Measurements from ENCODE around the gene JMY.
A peak's percentile ranks its signal among the peaks of the same experiment; 100 is the strongest.

Gene JMY, protein sequence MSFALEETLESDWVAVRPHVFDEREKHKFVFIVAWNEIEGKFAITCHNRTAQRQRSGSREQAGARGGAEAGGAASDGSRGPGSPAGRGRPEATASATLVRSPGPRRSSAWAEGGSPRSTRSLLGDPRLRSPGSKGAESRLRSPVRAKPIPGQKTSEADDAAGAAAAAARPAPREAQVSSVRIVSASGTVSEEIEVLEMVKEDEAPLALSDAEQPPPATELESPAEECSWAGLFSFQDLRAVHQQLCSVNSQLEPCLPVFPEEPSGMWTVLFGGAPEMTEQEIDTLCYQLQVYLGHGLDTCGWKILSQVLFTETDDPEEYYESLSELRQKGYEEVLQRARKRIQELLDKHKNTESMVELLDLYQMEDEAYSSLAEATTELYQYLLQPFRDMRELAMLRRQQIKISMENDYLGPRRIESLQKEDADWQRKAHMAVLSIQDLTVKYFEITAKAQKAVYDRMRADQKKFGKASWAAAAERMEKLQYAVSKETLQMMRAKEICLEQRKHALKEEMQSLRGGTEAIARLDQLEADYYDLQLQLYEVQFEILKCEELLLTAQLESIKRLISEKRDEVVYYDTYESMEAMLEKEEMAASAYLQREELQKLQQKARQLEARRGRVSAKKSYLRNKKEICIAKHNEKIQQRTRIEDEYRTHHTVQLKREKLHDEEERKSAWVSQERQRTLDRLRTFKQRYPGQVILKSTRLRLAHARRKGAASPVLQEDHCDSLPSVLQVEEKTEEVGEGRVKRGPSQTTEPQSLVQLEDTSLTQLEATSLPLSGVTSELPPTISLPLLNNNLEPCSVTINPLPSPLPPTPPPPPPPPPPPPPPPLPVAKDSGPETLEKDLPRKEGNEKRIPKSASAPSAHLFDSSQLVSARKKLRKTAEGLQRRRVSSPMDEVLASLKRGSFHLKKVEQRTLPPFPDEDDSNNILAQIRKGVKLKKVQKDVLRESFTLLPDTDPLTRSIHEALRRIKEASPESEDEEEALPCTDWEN

DNA sequence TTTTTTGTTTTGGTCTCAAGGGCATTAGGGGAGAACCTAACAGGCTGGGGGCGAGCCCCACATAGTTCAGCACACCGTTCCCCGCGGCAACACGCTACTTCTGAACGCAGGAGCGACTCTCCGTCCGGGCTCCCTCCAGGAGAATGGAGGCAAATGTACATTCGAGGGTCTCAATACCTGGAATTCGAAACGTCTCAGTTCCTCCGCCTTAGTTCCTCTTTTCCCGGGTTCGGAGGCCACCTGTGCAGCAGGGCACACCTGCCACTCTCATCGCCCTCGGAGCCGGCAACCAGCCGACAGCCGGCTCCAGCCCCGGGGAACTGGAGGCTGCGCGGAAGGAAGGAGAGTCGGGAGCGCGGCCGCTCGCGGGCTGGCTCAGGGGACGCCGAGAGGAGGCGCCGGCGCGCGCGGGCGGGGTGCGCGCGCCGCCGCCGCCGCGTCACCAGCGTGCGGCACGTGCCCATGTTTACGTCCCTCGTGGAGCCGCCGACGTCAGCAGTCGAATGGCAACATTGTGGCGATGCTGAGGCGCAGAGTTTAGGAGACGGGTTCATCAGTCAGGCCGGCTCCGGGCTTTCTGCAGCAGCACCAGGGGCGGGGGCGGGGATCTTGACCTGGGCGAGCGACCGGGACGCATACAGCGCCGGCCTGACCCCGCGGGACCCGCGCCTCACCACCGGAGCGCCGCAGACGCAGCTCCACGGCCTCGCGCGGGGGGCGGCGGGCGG lies at the start of gene JMY:
Gene JMY (plus strand): TSS at position 498 of the 728 bp plus-strand sequence. CDS start 520 bp downstream, outside the sequence.
- DNase-seq: peak; percentile 91

DNA sequence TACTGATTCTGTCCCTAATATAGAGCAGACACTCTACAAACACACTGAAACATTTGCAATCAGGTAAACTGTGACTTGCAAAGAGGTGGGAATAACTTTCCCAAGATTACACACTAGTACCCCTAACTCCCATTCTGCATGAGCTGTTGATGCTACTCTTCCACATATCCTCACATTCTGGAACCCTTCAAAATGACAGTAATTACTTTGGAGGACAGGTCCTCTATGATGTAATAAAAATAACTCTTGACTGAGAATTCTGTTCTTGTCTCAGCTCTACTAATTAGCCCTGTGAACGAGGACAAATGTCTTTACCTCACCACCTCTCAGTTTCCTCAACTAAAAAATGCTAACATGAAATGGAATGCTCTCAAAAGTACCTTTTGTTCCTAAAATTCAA lies 49.5 kb upstream of the JMY start:
- no peak for DNase-seq

DNA sequence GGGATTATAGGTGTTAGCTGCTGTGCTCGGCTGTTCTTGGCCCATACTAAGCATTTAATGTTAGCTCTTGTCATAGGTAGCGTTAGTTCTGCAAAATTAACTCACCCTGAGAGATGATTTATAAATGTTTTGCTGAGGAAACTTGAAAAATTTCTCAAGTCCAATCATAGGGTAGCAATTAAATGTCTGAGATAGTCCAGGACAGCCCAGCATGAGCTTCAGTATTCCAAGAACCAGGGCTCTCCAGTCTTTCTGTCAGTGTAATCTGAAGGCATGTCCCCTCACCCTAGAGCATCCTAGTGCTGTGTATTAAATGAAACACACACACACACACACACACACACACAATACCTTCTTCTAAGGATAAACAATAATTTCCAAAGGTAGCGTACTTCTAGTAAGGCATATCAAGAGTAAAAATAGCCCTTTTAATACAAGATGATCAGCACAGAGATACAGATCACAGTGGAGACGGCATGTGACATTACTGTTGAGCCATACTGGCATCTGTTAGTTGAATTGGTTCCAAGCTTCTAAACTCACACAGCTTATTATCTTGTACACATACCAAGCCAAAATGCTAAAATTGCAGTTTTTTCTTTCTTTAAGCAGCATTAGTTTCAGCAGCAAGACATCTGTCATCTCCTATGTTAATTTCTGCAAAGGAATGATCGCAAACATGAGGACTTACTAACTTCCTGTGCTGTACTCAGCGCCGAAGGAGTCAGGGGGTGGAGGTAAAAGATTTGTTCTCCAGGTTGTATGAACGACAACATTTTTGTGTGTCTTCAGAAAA lies 46.3 kb upstream of the JMY start:
- no peak for DNase-seq

DNA sequence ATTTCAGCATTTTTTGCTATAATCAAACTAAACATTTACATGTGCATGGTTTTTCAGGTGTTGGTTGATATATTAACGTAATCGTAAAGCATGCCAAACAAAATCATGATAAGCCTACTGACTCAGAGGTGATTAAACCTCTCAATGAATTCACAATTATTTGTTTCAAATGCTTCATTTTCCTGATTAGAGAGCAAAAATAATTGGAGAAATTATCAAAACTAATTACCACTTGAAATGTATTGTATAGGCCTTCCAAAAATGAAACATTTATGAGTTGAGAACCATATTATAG lies 45.7 kb upstream of the JMY start:
- DNase-seq: no peak

DNA sequence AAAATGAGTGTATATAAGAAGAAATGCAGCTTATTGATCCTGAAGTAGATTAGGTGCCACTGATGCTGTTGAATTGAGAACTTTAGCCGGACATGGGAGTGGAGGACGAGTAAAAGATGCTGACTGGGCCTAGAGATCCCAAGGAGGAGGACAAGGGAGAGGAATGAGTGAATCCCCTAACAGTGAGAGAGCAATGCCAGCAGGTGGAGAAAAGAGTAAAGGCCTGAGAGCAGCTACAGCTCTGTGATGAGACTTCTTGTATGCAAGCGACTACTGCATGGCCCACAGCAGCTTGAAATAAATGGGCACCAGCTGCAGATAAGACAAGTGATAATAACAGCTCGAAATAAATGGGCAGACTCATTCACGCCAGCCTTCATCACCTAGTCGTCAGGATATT lies 44.5 kb upstream of the JMY start:
- no peak for DNase-seq

DNA sequence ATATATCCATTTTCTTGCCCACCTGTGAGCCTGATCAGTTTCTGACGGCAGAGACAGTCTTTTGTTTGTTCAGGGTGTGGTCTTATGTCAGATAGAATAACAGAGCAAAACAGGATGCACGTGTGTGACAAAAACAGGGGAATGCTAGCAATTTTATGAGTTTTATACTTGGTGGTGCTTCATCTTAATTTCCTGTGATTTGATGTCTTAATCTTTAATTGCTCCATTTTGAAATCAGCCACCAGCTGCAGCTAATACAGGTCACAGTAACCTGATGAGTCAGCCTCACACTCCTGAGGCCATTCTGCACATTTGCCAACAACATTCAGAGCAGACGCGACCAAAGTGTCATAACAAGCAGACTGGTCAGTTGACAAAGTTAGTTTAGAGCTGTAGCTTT lies 42.3 kb upstream of the JMY start:
- DNase-seq: peak; percentile 25

DNA sequence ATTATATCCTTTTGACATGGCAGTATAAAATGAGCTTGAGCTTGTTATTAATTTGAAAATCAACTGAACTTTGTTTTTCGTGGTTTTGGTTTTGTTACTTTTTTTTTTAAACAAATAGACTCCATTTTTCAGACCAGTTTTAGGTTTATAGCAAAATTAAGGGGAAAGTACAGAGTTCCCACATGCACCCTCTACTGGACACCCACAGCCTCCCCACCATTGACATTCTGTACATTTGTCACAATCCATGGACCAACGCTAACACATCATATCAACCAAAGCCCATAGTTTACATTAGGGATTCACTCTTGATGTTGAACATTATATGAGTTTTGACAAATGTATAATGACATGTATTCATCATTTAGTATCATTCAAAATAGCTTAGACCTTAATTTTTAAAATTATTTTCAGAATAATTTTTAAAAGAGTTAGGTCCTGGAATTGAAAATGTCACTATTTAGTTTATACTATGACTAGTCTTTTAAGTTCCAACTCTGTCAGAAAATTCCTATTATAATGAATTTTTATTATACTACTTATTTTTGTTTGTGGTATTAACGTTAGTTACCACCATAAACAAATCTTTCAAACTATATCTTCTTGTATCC lies 35.3 kb upstream of the JMY start:
- DNase-seq: peak; percentile 27

DNA sequence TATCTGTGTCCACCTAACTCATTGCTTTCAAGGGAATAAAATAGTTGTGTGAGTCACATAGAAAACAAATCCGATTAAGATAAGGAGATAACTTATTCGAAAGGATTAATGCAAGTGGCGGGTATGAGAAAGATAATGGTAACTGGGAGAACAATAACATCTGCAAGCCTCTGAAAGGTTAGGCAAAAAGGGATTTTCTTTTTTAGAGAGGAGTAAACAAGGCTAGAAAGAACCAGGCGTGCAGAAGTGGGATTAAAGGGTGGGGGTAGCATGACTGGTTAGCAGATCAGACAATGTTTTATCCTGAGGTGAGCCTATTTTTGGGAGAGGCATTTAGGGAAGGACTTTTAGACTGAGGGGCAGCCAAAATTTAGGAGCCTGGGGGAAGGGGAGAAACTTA lies 34.7 kb upstream of the JMY start:
- no peak for DNase-seq

DNA sequence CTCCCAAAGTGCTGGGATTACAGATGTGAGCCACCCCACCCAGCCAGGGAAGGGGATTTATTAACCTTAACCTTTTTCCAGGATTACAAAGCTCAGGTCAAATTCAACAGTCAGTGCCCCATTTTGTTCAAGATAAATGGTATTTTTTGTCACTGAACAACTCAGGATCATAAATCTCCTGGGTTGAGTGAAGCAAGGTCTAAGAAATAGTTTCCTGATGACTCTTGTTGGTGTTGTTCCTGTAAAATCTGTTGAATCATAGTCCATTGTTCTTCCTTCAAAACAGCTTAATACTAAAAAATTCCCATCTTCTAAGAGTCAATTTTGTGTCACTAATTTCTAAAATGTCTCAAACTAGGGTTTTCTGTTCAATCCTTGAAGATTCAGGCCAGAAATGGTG lies 33.9 kb upstream of the JMY start:
- no peak for DNase-seq

DNA sequence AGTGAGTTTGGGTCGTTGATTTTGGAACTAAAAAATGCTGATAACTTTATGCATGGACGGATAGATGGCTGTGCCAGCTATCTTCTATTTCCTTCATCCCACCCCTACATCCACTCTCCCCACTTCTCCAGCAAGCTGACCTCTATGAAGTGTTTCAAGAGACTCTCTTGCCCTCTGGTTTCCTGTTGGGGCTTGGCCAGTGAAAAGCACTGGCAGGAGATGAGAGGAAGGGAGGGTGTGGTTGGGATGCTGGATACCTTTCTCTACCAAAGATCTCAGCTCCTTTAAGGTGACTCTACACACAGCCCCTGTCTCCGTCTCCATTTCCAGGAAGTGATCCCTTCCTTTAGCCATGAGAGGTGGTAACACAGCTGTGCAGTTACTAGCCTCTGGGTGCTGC lies 30.0 kb upstream of the JMY start:
- DNase-seq: no peak

DNA sequence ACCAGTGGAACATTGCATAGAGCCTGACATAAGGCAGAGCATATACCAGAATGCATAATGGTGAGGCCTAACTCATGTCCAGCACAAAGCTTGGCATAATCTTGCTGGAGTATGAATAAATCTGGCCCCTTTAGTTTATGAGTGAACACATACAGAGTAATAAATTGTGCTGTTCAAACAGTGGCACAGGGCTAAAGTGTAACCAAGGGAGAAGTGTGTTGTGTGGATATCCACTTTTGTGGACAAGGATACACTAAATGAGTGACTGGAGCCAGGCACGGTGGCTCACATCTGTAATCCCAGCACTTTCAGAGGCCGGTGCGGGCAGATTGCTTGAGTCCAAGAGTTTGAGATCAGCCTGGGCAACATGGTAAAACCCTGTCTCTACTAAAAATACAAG lies 29.4 kb upstream of the JMY start:
- no peak for DNase-seq

DNA sequence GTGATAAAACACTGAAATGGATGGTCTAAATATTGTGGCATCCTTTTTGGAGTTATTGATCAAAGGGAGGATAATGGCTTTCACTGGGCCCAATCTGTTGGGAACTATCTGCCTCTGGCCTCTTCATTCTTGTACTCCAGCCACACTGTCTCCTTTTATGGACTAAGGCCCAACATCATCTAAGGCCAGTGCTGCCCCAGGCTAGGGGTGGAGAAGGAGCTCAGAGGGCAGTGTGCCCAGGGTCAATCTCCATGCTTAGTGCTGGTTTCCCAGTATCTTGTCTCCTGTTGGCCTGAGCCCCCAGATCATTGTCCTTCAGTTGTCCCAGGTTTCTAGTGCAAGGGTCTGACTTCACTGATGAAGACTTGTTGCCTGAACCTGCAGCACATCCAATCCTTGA lies 26.4 kb upstream of the JMY start:
- no peak for DNase-seq

DNA sequence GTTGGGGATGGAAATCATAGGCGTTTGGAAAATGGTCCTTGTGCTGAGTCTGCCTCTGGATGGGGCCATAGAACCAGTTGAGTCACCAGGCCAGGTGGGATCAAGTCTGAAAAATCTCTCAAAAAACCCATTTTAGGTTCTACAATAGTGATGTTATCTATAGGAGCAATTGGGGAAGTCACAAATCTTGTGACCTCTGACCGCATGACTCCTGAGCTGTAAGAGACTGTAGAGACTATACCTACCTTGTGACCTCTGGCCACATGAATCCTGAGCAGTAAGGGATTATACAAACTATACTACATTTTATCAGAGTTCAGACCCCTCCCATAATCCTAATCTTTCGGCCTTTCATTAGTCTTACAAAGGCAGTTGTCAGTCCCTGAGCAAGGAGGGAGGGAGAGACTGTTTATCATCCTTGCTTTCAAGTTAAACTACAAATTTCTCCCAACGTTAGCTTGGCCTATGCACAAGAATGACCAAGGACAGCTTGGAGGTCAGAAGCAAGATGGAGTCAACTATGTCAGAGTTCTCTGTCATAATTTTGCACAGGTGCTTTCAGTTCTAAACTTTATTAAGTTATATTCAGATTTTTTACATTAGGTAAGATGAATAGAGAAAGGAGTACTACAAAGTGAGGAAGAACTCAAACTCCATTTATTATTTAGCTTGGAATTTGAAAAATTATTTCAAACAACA lies 11.5 kb upstream of the JMY start:
- no peak for DNase-seq

DNA sequence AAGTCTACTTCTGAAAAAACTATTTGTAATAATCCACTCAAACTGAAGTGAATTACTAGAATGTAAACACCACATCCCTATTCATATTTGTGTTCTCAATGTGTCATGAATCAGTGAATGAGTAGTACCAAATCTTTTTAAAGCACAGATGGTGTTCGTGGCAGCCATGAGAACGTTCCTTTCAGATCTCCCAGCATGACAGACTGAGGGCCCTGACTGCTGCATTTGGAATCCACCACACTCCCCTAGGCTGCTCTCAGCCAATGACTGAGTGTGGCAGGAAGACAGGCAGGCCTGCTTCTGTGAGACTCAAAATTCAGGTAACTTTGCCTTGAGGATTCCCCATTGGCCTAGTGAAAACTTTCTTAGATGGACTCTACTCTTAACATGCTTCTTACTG lies 10.9 kb upstream of the JMY start:
- no peak for DNase-seq

DNA sequence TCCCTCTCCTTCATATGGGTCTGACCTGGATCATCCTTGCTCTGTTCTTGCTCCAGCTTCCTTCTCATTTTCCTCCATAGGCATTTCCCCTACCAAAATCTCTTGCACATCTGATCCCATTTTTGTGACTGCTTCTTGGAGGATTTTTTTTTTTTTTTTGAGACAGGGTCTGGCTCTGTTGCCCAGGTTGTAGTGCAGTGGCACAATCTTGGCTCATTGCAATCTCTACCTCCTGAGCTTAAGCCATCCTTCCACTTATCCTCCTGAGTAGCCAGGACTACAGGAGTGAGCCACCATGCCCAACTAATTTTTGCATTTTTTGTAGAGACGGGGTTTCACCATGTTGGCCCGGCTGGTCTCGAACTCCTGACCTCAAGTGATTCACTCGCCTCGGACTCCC lies 10.5 kb upstream of the JMY start:
- no peak for DNase-seq

DNA sequence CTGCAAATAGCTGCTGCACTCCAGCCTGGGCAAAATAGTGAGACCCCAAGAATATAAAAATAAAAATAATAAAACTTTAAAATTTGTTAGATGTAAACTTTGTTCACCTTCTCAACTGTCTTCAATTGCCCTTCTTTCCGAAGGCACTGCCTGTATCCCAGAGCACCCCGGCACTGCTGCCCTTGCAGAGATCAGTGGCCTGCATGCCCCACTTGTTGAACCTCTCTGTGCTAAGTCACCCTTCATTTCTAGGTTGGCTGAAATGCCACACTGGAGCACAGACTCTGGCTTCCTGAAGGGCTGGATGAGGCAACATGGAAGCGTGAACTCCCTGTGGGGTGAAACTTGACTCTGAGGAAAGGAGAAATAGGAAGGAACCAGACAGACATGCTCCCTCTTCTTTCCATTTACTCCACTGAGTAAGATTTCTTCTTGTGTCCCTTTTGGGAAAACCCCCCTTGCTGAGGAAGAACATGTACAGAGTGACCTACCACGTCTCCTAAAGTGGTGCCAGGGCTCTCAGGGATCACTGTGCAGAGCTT lies 8.4 kb upstream of the JMY start:
- no peak for DNase-seq

DNA sequence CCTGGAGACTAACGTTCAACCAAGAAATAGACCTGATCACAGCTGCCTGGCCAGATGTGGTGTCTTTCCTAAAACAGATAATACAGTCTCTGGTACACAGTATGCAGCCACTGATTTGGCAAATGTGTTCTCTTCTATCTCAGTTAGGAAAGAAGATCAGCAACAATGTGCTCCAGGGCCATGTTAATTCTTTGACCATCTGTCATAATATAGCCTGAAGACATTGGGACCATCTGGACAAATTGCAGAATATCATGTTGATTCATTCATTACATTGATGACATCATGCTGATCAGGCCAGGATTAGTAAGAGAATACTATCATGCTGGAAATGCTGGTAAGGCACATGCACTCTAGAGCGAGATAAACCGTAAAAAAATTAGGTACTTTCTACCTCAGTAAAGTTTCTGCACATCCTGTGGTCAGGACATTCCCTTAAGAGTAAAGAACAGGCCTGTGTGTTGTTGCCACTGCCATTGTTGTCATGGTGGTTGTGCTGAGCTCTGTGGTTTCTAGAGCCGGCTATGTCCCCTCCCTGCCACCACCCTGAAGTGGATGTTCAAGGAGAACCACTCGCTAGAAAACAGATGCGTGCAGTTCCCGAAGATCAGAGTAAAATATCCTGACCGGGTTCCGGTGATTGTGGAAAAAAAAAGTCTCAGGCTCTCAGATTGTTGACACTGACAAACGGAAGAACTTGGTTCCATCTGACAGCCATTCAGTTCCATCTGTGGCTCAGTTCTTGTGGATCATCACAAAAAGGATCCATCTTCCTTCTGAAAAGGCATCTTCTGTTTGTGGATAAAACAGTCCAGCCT lies 6.4 kb upstream of the JMY start:
- peak; percentile 61 for DNase-seq

DNA sequence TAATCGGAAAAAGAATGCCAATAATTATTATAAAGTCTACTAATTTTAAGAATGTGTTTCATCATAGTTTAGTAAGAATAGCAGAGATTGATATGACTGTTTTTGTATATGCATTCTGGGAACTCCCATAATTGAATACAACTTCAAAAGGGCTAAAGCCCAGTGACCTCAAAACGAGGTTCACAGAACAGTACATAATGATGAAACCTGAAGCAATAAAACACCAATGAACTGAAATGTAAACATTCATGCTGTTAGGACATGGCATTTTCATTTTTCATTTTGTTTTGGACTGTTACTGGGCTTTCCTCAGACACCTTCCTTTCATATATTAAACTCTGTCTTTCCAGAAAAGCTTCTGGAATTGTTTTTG lies 684 bp upstream of the JMY start:
- DNase-seq: peak; percentile 41

DNA sequence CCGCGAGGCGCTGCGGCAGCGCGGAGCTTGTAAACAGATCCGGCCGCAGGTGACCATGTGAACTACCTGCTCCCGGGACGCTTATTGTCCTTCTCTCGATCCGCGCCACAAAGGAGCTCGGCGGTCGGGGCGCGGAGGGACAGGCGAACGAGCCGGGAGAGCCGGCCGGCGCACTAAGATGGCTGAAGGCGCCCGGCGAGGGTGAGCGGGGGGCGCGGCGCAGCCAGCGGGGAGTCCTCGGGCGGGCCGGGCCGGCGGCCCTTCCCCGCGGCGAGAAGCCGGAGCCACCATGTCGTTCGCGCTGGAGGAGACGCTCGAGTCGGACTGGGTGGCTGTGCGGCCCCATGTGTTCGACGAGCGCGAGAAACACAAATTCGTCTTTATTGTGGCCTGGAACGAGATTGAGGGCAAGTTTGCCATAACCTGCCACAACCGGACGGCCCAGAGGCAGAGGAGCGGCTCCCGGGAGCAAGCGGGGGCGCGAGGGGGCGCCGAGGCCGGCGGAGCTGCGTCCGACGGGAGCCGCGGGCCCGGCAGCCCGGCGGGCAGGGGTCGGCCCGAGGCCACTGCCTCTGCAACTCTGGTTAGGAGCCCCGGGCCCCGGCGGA lies 535 bp downstream of the JMY start:
- DNase-seq: peak; percentile 79

Data from NCI-H146 (cell line).